ENCODE results near the gene FAM120C. TPM values are rescaled to one million over a fixed set of nuclear protein-coding genes. Genes with fewer than 3 reads are reported as not detected.

FAM120C gene, protein sequence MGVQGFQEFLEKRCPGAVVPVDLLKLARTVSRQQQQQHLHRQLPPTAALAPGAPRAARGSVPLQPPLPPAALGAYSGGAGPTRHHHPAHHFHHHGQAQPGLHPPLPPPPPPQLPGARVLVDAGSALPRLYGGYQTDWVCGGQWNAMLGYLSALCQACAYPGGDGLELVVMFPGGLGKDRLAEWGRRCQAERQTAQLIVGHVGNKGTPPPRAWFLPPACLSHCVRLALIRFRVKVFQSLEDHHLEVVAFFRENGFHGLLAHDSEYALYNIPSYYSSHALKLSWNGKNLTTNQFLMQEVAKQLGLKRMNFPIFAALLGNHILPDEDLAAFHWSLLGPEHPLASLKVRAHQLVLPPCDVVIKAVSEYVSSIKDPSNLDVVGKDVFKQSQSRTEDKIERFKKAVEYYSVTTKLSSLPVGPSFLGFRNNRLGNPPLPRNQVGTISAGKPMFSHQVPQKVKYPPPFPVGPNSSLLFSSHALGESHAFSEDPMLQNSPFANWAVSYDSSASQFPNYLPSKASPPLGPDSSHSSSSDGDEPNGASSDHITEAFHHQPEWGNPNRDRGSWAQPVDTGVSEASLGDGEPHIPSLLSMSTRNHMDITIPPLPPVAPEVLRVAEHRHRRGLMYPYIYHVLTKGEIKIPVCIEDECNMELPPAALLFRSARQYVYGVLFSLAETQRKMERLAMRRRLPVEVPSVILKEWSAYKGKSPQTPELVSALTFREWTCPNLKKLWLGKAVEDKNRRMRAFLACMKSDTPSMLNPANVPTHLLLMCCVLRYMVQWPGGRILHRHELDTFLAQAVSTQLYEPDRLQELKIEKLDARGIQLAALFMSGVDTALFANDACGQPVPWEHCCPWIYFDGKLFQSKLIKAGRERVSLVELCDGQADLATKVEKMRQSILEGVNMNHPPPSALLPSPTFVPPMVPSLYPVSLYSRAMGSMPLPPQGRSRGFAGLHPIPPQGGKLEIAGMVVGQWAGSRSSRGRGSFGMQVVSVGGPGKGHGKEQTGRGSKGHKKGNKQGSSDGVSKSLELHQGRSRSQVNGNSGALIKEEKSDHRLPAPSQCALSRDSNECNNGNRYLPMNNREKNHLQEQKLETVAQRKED
- polyA plus RNA-seq (2013, experiment 1 of 2; ENCODE audit: insufficient read length), result 4.5 TPM
- 4.6 TPM for polyA plus RNA-seq (2013, experiment 2 of 2; ENCODE audit: insufficient read length)

DNA sequence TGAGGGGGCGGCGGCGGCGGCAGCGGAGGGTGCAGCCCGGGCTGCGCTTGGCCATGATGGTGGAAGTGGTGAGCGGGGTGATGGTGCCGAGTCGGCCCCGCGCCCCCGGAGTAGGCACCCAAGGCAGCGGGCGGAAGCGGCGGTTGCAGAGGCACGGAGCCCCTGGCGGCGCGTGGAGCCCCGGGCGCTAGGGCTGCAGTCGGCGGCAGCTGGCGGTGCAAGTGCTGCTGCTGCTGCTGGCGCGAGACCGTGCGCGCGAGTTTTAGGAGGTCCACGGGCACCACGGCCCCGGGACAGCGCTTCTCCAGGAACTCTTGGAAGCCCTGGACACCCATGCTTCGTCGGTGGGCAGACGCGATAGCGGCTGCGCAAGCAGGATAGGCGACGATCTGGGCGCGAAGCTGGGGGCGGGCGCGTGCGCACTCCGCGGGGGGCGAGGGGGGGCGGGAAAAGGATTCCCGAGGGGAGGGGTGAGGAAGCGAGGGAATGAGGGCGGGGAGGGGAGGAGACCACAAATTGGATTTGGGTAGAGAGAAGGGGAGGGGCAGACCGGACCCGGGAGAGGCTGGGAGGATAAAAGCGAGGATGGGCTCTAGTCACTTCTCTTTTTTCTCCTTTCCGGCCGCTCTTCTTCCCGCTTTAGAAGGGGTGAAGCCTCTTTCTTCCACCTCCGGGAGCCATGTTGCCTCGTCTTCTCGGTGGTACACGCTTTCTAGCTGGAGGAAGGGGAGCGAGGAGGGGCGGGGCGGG, at the start of gene FAM120C:
FAM120C (minus strand) TSS at position 391 of the 750 bp plus-strand sequence; CDS start at position 335, 56 bp downstream.
- DNase-seq, result peak; percentile 79

DNA sequence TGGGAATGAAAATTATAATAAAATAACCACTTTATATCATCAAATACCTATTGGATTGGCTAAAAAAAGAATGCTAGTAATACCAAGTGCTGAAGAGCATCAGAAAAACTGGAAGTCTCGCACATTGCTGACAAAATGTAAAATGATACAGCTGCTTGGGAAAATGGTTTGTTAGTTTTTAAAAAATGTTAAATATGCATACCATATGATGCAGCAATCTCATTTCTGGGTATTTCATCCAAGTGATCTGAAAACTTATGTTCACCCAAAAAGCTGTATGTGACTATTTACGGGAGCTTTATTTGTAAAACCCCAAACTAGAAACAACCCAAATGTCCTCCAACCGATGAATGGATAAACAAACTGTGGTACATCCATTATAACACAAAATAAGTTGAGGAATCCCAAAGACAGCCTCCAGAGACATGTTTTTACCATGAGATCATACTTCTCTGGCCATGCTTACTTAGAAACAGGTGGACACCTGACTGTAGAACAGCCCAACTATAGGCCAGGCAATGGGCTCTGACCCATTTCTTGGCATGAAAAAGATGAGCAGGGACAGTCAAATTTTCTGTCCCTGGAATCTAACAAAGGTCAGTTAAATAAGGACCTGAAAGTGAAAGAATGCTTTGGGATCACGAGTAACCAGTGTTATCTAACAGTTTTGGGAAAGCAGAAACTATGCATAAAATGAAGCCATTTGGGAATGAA, 47.5 kb upstream of the FAM120C start:
- DNase-seq, result peak; percentile 17

DNA sequence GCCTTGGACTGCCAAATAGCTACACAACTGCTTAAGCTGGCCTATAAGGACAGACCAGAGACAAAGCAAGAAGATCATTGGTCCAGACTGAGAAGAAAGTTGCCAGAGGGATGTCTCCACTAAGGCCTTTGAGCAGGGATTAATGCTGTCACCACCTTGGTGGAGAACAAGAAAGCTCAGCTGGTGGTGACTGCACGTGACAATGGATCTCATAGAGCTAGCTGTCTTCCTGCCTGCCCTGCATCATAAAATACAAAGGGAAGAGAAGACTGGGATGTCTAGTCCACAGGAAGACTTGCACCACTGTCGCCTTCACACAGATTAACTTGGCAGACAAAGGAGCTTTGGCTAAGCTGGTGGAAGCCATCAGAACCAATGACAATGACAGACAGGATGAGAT, 40.5 kb upstream of the FAM120C start:
- no peak for DNase-seq

DNA sequence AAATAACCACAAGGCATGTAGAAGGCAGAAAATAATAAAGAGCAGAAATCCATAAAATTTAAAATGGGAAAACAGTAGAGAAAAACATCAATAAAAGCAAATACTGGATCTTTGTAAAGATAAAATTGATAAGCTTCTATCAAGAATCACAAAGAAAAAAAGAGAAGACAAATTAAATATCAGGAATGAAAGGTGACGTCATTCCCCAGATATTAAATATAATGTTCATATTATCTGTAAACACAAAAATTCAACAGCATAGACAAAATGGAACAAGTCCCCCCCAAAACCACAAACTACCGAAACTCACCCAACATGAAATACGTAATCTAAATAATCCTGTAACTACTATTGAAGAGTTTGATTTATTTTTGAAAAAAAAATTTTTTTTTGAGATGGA, 30.5 kb upstream of the FAM120C start:
- no peak for DNase-seq

DNA sequence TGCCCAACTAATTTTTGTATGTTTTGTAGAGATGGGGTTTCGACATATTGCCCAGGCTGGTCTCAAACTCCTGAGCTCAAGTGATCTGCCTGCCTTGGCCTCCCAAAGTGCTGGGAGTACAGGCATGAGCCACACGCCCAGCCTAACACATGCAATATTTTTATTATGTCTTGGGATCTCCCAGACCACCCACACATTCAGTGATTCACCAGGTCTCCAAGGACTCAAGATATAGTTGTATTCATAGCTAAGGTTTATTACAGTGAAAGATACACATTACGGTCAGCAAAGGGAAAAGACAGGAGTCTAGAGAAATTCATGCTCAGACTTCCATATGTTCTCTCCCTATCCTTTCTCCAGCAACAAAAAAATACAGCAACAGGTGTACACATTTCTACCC, 25.5 kb upstream of the FAM120C start:
- DNase-seq, result peak; percentile 26

DNA sequence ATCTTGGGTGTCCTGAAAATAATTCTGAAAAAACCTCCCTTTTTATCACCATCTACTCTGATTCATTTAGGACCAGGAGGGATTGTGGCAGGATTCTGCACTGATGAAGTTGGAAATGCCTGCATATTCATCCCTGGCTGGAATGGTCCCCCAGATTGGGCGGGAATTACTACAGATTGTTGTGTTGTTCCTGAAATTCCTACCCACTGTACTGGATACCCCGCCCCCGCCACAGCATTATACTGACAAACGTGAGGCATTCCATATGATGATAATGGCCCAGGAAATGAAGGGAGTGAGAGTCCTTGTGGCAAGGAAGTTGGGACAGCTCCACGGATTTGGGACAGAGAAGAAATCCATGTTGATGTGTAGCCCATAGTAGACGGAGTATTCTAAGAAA, 15.2 kb upstream of the FAM120C start:
- no peak for DNase-seq

DNA sequence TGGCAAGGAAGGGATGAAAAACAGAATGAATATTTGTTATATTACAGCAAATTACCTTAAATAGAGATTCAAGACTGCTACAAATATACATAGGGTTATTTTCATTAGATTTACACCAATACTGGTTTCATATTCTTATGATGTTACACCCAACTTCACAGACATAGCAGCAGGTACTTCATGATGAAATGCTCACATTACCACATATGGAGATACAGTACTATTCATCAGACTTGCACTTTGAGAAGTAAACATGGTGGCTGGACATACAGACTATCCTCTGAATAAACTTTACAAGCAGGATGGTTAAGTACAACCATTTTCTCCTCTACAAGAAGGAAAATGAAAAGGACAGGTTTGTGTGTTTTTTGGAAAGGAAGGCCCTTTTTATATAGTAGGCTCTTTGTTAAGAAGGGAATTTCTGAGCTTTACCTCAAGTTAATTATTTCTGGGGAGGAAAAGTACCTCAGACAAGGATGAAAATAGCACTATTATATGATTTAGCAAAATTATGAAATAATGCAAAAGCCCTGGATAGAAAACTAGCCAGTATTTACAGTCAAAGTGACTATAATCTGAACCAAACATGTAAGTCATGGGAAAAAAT, 12.0 kb upstream of the FAM120C start:
- no peak for DNase-seq

DNA sequence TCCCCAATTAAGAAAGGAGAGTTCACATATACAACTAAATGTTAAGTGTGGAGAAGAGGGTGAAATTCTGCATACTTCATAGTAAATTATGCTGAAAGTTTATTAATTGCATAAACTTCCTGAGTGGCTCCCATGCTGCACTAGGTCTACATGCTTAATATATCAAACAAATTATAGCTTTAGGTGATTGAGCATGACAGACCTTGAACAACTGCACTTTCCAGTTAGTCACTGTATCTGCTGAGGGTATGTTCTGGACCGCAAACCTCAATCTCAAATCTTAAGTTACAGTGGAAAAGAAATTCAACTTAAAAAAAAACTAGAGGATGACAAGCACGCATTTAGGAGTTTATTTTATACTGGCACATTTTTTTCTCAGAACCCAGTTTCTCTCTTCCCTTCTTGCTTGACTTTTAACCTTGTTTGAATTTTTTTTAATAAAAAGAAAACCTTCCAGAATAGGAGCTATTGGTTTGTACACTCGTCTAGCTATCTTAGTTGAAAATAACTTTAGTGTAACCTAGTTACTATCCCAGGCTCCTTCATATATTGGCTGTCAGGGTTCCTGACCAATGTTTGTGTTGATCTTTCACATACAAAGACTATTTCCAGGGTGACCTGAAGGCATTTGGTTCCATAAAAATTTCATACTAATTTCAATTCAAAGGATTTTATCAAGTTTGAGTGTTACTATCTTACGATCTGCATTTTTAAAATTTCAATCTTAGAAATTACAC, 10.2 kb upstream of the FAM120C start:
- DNase-seq, result no peak

DNA sequence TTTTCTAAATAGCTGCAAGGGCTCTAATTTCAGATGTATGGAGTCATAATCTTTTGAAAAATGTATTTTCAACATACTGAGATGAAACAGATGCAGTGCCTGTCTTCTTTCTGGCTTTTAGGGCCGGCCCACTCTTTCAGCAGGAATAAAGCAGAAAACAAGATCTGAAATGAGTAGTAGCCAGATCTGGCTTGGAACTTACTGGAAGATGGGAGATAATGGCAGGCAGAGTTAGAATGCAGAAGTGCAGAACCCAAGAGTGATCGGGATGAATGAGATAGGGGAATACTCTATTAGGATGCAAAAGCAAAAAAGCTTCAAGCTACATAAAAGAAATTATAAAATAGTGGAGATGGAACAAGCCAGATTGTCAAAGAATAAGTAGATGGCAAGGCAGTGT, 1.4 kb upstream of the FAM120C start:
- DNase-seq, result no peak

DNA sequence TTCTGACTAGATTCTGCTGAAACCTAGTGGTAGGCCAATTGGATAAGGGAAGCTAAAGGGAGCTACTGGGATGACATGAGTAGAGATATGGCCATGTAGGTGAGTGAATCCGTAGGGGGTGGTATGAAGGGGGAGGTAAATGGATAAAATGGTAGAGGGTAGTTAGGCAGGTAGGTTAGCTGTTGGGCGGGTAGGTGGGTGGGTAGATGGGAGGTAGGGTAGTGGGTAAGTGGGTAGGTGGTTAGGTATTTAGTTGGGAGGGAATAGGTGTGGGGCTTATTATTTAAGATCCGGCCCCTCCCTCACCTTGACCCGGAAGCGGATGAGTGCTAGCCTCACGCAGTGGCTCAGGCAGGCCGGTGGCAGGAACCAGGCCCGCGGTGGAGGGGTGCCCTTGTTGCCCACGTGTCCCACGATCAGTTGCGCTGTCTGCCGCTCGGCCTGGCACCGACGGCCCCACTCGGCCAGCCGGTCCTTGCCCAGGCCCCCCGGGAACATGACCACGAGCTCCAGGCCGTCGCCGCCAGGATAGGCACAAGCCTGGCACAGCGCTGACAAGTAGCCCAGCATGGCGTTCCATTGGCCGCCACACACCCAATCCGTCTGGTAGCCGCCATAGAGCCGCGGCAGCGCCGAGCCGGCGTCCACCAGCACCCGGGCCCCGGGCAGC, 725 bp downstream of the FAM120C start:
- DNase-seq, result no peak

DNA sequence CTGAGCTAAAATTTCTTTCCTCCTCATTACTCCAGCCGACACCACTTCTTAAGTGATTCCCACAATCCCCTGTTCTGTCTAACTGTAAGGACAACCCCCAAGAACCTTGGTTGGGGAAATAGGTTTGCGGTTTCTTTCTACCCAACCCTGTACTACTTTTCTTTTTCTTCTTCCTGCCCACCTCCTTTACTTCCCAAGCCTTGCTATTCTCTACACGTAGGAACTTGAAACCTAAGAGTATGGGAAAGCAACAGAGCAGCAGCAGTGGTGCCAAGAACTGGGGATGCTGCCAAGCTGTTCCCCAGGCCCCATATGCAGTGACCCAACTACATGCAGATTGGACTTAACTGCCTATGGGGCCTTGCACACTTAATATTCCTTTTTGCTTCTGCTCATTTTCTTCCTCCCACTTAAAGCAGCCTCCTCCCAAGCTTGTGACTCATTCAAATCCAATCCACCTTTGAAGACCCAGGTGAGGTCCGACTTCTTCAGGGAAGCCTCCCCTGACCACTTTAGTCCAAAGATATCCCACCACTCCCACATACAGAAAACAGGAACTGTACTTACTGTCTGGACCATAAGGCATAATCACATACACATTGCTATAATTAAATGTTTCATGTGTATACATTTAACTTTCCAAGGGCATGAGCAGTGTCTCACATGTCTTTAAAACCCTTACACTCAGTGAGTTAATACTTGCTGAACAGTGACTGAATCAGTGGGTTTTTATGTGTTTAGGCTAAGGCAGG, 1.7 kb downstream of the FAM120C start:
- DNase-seq, result no peak

DNA sequence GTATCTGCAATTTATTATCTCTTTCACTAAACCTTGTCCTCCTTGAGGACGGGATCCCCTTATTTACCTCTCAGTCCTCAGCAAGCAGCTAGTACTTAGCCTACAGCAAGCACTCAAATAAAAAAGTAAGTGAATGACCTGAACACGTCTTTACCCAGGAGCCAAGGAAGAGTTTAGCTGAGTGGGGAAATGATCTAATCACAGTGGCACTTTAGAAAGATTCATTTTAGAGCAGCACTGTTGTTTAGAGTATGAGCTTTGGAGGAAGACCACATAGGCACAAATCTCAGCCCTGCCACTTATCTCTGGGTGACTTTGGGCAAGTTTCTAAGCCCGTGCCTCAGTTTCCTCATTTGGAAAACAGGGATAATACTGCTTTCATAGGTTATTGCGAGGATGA, 2.7 kb downstream of the FAM120C start:
- DNase-seq, result peak; percentile 28

DNA sequence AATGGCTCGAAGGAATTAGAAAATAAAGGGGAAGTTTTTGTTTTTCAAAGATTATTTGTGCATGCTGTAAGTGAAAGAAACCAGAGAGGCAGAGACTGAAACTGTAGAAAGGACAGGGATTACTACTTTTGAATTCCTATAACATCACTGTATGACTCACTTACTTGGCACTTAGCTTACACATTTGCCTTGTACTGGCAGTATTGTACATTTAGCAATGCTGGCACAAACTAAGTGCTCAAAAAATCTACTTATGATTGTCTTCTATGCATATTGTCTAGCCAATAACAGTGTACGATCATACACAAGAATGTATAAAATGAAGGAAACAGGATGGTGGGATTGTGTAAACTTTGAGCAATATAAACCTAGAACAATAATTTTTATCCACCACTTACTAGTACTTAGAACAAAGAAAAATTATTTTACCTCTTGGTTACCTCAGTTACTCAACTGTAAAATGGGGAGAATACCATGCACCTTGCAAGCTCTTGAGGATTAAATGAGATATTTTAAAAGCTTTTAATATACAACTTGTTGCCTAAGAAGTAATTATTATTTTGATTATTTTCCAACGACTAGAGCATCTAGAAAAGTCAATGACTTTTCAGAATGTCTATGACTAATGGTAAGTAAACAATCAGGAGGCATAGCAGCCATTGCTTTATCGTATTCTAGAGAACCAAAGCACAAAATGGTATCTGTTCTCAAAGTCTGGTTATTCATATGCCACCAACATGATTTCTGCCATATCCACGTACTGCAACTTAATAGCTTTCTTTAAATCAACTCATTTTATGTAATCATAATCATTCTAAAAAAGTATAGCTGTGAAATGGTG, 4.7 kb downstream of the FAM120C start:
- peak; percentile 79 for DNase-seq

DNA sequence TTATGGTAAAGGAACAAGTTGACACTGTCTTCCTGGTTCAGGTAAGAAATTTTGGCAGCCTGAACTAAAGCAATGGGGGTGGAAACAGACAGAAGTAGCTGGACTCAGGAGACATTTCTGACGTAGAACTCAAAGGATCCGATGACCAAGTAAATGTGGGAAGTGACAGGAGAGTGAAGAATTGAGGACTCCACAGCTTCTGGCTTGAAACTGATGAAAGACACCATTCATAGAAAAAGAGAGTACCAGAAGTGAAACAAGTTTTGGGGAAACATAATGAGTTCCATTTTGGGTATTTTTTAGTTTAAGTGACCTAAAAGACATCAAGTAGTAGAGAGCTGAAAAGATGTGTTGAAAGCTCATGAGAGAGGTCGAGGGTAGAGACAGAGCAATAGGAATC, 5.7 kb downstream of the FAM120C start:
- no peak for DNase-seq

DNA sequence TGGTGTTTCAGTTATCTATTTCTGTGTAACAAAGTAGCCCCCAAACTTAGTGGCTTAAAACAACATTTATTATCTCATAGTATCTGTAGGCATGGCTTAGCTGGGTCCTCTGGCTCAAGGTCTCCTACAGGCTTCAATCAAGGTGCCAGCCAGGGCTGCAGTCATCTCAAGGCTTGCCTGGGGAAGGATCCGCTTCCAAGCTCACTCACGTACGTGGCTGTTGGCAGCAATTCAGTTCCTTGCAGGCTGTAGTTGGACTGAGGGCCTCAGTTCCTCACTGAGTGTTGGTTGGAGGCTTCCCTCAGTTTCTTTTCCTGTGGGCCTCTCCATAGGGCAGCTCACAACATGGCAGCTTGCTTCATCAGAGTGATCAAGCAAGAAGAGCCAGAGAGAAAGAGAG, 9.3 kb downstream of the FAM120C start:
- DNase-seq, result no peak

DNA sequence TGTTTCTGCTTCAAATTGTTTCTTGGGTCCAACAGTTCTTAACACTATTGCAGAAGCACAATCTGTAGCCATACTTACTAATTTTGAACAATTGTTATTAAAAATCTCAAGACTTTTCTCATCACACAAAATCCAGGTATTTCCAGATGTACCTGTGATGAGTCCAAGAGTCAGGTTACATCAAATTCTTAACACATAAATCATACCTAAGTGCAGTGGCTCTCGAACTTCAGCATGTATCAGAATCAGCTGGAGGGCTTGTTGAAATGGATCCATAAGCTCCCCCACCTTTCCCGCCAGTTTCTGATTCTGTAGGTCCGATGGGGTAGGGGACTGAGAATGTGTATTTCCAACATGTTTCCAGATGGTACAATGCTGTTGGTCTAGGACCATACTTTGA, 10.6 kb downstream of the FAM120C start:
- DNase-seq, result no peak

DNA sequence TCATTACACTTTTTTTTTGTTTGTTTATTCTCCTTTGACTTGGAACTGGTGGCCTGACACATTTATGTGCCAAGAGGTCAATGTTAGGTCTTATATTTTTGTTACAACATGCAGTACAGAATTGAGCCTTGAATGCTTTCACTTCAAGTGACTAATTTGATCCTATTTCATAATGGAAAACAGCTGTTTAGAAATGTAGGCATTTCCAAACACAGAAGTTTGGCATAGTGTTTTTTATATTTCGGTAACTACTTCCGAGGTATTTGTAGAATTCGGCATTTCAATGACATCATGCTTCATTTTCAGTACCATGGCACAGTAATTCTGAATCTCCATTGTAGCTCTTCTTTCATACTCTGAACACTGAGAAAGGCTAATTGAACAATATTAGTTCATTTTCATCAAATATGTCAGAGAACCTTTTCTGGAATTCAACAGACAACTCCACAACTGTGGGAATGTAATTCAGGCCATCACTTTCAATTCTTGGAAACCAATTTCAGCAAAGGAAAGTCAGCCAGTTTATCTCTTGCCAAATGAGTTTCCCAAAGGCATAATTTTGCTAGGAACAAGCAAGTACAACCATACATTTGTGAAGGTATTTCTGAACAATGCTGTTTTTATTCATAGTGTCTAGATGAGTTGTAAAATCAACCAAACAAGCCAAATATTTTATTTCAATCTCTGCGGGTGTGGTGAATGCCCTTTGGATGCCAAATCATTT, 11.4 kb downstream of the FAM120C start:
- peak; percentile 30 for DNase-seq
